ENCODE data around the gene GAS2.

DNA sequence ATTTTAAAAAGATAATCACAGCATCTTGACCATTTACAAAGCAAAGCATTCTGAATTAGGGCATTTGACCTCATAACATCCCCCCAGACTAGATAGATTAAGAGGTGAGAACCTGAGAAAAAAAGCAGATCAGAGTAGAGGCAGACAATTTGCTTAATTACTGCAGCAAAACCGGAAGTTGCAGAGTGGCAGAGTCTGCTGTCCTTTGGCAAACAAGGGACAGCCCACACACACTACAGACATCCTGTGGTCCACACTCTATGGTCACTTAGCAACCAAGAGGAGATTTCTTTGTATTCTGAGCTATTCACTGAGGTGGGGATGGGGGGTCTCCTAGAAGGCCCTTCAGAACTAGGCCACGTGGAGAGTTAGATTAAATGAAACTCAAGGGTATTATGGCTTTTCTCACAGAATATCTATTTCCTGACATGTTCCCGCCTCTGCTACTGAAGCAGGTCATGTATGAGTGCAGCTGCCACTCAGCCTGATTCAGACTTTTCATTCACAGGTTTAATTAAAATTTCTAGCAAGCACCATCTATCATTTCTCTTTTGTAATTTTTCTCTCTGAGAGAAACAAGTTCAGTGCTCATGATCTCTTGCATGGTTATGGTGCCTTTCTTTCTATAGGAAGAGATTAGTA is 114.7 kb downstream of the GAS2 start:
- TF ChIP-seq FOXA1 (IDR thresholded peaks at IDR 0.05) (no peak), FOXK2 (IDR thresholded peaks at IDR 0.05) (no peak), HDGF (IDR thresholded peaks at IDR 0.05; ENCODE audit: borderline replicate concordance) (no peak), ELF4 (IDR thresholded peaks at IDR 0.05) (no peak), FOXM1 (IDR thresholded peaks at IDR 0.05; ENCODE audit: borderline replicate concordance) (no peak), ZNF384 (IDR thresholded peaks at IDR 0.05) (no peak)

Measured in HEK293T (cell line).